Naive thymus-derived CD4-positive, alpha-beta T cell (primary cell): ENCODE data around the gene GNAO1. TPM values are rescaled to one million over a fixed set of nuclear protein-coding genes. Genes with fewer than 3 reads are reported as not detected.

Source experiments
- ATAC-seq: fragments of 150-1000 bp; cut with Tn5 transposase; 2 replicates; pipeline ENCODE4 v1.10.0; 2021; ENCODE audit warnings: mild to moderate bottlenecking, moderate library complexity
- CTCF ChIA-PET: fragments of 350-600 bp; sonication (Branson Sonifier 250); formaldehyde crosslinking; loops from one replicate; lab custom pipeline; 2021; ENCODE audit warnings: antibody characterized with exemption; lab: Charles Lee
- POLR2A ChIA-PET: fragments of 350-600 bp; sonication (Branson Sonifier 250); formaldehyde crosslinking; loops from one replicate; lab custom pipeline; 2021; ENCODE audit warnings: antibody characterized with exemption, inconsistent platforms; lab: Charles Lee
- DNase-seq, 9 donors: peaks; one replicate each; pipeline versions ENCODE4 v3.0.0 to v3.0.0-alpha.2; 2020 to 2022; ENCODE audit warnings: mixed read lengths in 1 of 9
- H3K27ac ChIP-seq: one replicate; pipeline ENCODE4 v1.7.0; 2013; ENCODE audit warnings: mild to moderate bottlenecking, low read depth, low read length, moderate library complexity
- H3K27me3 ChIP-seq, 2 donors: one replicate each; pipeline ENCODE4 v1.7.0; 2013; ENCODE audit warnings: low read length in 2 of 2, mild to moderate bottlenecking in 2 of 2, moderate library complexity in 2 of 2; ENCODE audit not compliant: control insufficient read depth in 2 of 2, insufficient read depth in 2 of 2
- H3K36me3 ChIP-seq, 3 experiments: 1 replicate in 2 of 3; 2 replicates in 1 of 3; pipeline ENCODE4 v1.7.0; 2013; ENCODE audit warnings: low read length in 3 of 3, mild to moderate bottlenecking in 3 of 3, moderate library complexity in 1 of 3; ENCODE audit not compliant: insufficient read depth in 3 of 3, control insufficient read depth in 2 of 3
- H3K4me1 ChIP-seq, 2 donors: one replicate each; pipeline ENCODE4 v1.7.0; 2013; ENCODE audit warnings: low read length in 2 of 2, mild to moderate bottlenecking in 2 of 2, moderate library complexity in 1 of 2; ENCODE audit not compliant: control insufficient read depth in 2 of 2, insufficient read depth in 2 of 2
- H3K4me3 ChIP-seq: 2 replicates; pipeline ENCODE4 v1.7.0; 2013; ENCODE audit warnings: mild to moderate bottlenecking, low read length
- H3K9me3 ChIP-seq, 3 experiments: 1 replicate in 2 of 3; 2 replicates in 1 of 3; pipeline ENCODE4 v1.7.0; 2013; ENCODE audit warnings: low read length in 3 of 3; ENCODE audit not compliant: control insufficient read depth in 2 of 3
- H3K27ac Mint-ChIP-seq, 9 donors: one replicate each; pipeline ENCODE4 v1.8.0; 2020 to 2022; ENCODE audit warnings: mixed read lengths in 9 of 9, mild to moderate bottlenecking in 8 of 9, moderate library complexity in 5 of 9, inconsistent platforms in 2 of 9
- H3K27me3 Mint-ChIP-seq, 5 donors: one replicate each; pipeline ENCODE4 v1.8.0; 2021 to 2022; ENCODE audit warnings: mixed read lengths in 5 of 5, mild to moderate bottlenecking in 1 of 5
- H3K36me3 Mint-ChIP-seq, 5 donors: one replicate each; pipeline ENCODE4 v1.8.0; 2020 to 2022; ENCODE audit warnings: mixed read lengths in 5 of 5, mild to moderate bottlenecking in 3 of 5, inconsistent platforms in 1 of 5
- H3K4me1 Mint-ChIP-seq, 7 donors: one replicate each; pipeline ENCODE4 v1.8.0; 2020 to 2022; ENCODE audit warnings: mixed read lengths in 7 of 7, mild to moderate bottlenecking in 3 of 7, inconsistent platforms in 1 of 7
- H3K4me3 Mint-ChIP-seq, 10 donors: one replicate each; pipeline ENCODE4 v1.8.0; 2020 to 2022; ENCODE audit warnings: mild to moderate bottlenecking in 10 of 10, mixed read lengths in 10 of 10, moderate library complexity in 6 of 10, inconsistent platforms in 2 of 10
- H3K9me3 Mint-ChIP-seq, 11 donors: one replicate each; pipeline ENCODE4 v1.8.0; 2020 to 2022; ENCODE audit warnings: mixed read lengths in 11 of 11, mild to moderate bottlenecking in 4 of 11, inconsistent platforms in 1 of 11, moderate library complexity in 1 of 11
- intact Hi-C, 2 donors: fragments of 100-400 bp; cut with micrococcal nuclease; formaldehyde crosslinking; loops; one replicate each; pipeline ENCODE4 v1.15.1; 2023
- polyA plus RNA-seq, 2 donors: library from polyadenylated mRNA; unstranded; fragments of 300-500 nt; fragmentation: Illumina TruSeq; gene quantifications; one replicate each; pipeline ENCODE4 v1.2.3, GENCODE V29; 2021
- total RNA-seq, 6 experiments: library from RNA in 5 of 6; stranded (reverse) in 5 of 6; gene quantifications; 1 replicate in 5 of 6; 2 replicates in 1 of 6; pipeline ENCODE4 v1.2.3 and lab custom pipeline; 2021 to 2026

GNAO1 gene
- total and polyA plus RNA-seq, 7 experiments from 2014 or later = 0.43 to 5.4 (median 0.80) TPM; not detected in 2

- H3K4me1 Mint-ChIP-seq = no peaks in the 10 kb centered on the region
- H3K27ac Mint-ChIP-seq = no peak overlapping the region
- Histone ChIP-seq H3K27ac (no peak overlapping the region), H3K4me1 (no peaks in the 10 kb centered on the region), H3K4me3 (no peak overlapping the region), H3K9me3 (no peaks in the 10 kb centered on the region), H3K36me3 (no peaks in the 10 kb centered on the region), H3K27me3 (no peaks in the 10 kb centered on the region)
- ChIA-PET POLR2A (no interaction called here), CTCF (no interaction called here)
- no peak overlapping the region for H3K4me3 Mint-ChIP-seq
- ATAC-seq = no peak
- no peaks in the 10 kb centered on the region for H3K27me3 Mint-ChIP-seq
- no peaks in the 10 kb centered on the region for H3K36me3 Mint-ChIP-seq
- intact Hi-C loops = no loop called here
- H3K9me3 Mint-ChIP-seq = no peaks in the 10 kb centered on the region
- no peak for DNase-seq
Observed at GRCh38 chr16:56341656-56342399, 150.5 kb downstream of the GNAO1 start.

GRCh38 chr16:56343661-56344517, 152.6 kb downstream of the GNAO1 start:
- intact Hi-C loops = no loop called here
- Mint-ChIP-seq H3K4me1 (no peaks in the 10 kb centered on the region), H3K4me3 (no peak overlapping the region), H3K27me3 (no peaks in the 10 kb centered on the region), H3K27ac (no peak overlapping the region), H3K9me3 (no peaks in the 10 kb centered on the region), H3K36me3 (no peaks in the 10 kb centered on the region)
- Histone ChIP-seq H3K27ac (no peak overlapping the region), H3K27me3 (no peaks in the 10 kb centered on the region), H3K4me3 (no peak overlapping the region), H3K4me1 (no peaks in the 10 kb centered on the region), H3K9me3 (no peaks in the 10 kb centered on the region), H3K36me3 (no peaks in the 10 kb centered on the region)
- DNase-seq (no peak), ATAC-seq (peak; percentile 9)
- CTCF ChIA-PET = interaction anchor here (0.6 kb wide), 1 partner anchor 13 kb away, joined by 6 read pairs; no protein-coding TSS in a partner anchor
- POLR2A ChIA-PET = no interaction called here

- DNase-seq (no peak), ATAC-seq (no peak)
- H3K4me3 ChIP-seq = no peak overlapping the region
- Mint-ChIP-seq H3K4me1 (no peaks in the 10 kb centered on the region), H3K36me3 (no peaks in the 10 kb centered on the region), H3K9me3 (no peaks in the 10 kb centered on the region), H3K27me3 (no peaks in the 10 kb centered on the region), H3K4me3 (no peak overlapping the region), H3K27ac (no peak overlapping the region)
- no peaks in the 10 kb centered on the region for H3K36me3 ChIP-seq
- H3K9me3 ChIP-seq = no peaks in the 10 kb centered on the region
- no peaks in the 10 kb centered on the region for H3K27me3 ChIP-seq
- intact Hi-C loops = no loop called here
- H3K27ac ChIP-seq = no peak overlapping the region
- H3K4me1 ChIP-seq = no peaks in the 10 kb centered on the region
- POLR2A ChIA-PET = no interaction called here
- CTCF ChIA-PET = no interaction called here
Observed at GRCh38 chr16:56344518-56345405, 153.5 kb downstream of the GNAO1 start.

GRCh38 chr16:56345406-56346050, 154.2 kb downstream of the GNAO1 start:
- H3K27me3 Mint-ChIP-seq = no peaks in the 10 kb centered on the region
- H3K27ac Mint-ChIP-seq = no peak overlapping the region
- Histone ChIP-seq H3K4me3 (no peak overlapping the region), H3K36me3 (no peaks in the 10 kb centered on the region), H3K4me1 (no peaks in the 10 kb centered on the region), H3K9me3 (no peaks in the 10 kb centered on the region), H3K27ac (no peak overlapping the region), H3K27me3 (no peaks in the 10 kb centered on the region)
- ATAC-seq = no peak
- intact Hi-C loops = no loop called here
- H3K9me3 Mint-ChIP-seq = no peaks in the 10 kb centered on the region
- no peaks in the 10 kb centered on the region for H3K4me1 Mint-ChIP-seq
- H3K36me3 Mint-ChIP-seq = no peaks in the 10 kb centered on the region
- no peak overlapping the region for H3K4me3 Mint-ChIP-seq
- no peak for DNase-seq
- CTCF ChIA-PET = no interaction called here
- POLR2A ChIA-PET = no interaction called here

- POLR2A ChIA-PET = no interaction called here
- Mint-ChIP-seq H3K4me1 (no peaks in the 10 kb centered on the region), H3K27me3 (no peaks in the 10 kb centered on the region), H3K36me3 (no peaks in the 10 kb centered on the region), H3K27ac (no peak overlapping the region), H3K4me3 (no peak overlapping the region), H3K9me3 (no peaks in the 10 kb centered on the region)
- DNase-seq (no peak), ATAC-seq (no peak)
- Histone ChIP-seq H3K4me3 (no peak overlapping the region), H3K4me1 (no peaks in the 10 kb centered on the region), H3K27me3 (no peaks in the 10 kb centered on the region), H3K36me3 (no peaks in the 10 kb centered on the region), H3K27ac (no peak overlapping the region), H3K9me3 (no peaks in the 10 kb centered on the region)
- CTCF ChIA-PET = no interaction called here
- intact Hi-C loops = no loop called here
Observed at GRCh38 chr16:56346131-56346890, 155.0 kb downstream of the GNAO1 start.

GRCh38 chr16:56347166-56347565, 155.9 kb downstream of the GNAO1 start:
- no peaks in the 10 kb centered on the region for H3K4me1 Mint-ChIP-seq
- no peaks in the 10 kb centered on the region for H3K9me3 ChIP-seq
- no peaks in the 10 kb centered on the region for H3K27me3 Mint-ChIP-seq
- no peak for ATAC-seq
- H3K27ac Mint-ChIP-seq = no peak overlapping the region
- intact Hi-C loops = no loop called here
- no peaks in the 10 kb centered on the region for H3K36me3 ChIP-seq
- H3K4me3 ChIP-seq = no peak overlapping the region
- H3K4me1 ChIP-seq = no peaks in the 10 kb centered on the region
- ChIA-PET CTCF (no interaction called here), POLR2A (no interaction called here)
- DNase-seq = no peak
- H3K36me3 Mint-ChIP-seq = no peaks in the 10 kb centered on the region
- H3K4me3 Mint-ChIP-seq = no peak overlapping the region
- H3K27ac ChIP-seq = no peak overlapping the region
- no peaks in the 10 kb centered on the region for H3K9me3 Mint-ChIP-seq
- H3K27me3 ChIP-seq = no peaks in the 10 kb centered on the region
